HT1080 (cell line): ENCODE measurements around the gene AGPAT3. TPM values are rescaled to one million over a fixed set of nuclear protein-coding genes. Genes with fewer than 3 reads are reported as not detected.

Experiments used
- DNase-seq: peaks from one replicate; pipeline ENCODE4 v3.0.0-alpha.2; 2015; ENCODE audit warnings: low read depth
- total RNA-seq: library from RNA; depleted of rRNA; stranded (reverse); fragments of >200 nt; shearing (Covaris generic); gene quantifications from 2 replicates; pipeline ENCODE4 v1.2.3, GENCODE V29; 2014

The AGPAT3 gene
- total RNA-seq, 1 experiment from 2014 or later: 60.2 TPM

DNA sequence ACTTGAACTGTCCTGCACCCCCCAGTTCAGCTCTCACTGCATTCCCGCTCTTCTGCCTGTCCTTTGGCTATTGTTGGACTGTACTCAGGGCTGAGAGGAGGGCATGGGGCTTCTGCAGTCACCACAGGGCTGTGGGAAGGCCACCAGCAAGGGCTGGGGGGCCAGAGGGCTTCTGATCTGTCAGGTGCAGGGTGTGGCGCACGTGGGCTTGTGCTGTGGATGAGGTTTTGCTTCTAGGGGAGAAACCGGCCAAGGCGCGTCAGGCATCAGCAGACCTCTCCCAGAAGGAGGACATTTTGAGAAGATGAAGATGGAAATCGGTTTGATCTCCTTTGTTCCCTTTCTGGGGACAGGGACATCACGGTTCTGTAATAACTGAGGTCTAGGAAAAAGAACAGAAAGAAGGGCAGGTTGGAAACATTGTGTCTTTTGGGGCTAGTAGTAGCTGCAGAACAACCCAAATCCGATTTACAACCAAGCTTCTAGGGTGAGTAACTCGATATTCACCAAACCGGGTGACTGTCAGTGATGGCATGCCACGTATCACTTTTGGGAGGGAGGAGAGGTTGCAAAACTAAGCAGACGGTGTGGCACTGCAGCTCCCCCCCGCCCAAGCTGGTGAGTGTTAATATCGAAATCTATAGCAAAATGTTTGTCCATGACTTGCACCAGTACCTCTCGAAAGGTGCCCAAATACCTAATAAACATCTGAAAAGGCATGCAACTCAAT lies 40.9 kb downstream of the AGPAT3 start:
- DNase-seq: no peak

DNA sequence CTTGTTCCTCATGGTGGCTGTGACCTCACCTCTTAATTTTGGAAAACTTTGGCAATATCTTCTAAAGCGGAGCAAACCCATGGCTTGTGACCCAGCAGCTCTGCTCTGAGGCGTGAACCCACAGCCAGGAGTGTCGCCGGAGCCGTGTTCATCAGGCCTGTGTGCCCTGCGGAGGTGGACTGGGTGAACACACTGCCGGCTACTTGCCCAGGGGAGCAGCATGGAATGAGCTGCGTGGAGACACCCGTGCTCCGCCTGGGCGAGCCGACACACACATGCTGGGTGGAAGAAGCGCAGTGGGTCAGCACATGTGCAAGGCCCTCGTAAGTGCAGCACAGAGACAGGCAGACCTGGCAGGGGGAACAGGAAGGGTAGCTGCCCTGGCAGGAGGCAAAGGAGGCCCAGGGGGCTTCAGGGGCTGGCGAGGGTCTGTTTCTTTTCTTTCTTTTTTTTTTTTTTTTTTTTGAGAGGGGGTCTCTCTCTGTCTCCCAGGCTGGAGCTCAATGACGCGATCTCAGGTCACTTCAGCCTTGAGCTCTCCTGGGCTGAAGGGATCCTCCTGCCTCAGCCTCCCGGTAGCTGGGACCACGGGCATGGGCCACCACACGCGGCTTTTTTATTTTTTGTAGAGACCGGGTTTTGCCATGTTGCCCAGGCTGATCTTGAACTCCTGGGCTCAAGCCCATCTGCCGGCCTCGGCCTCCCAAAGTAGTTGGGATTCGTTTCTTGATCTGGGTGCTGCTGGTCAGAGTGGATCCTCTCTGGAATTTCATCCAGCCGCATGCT lies 41.8 kb downstream of the AGPAT3 start:
- no peak for DNase-seq

DNA sequence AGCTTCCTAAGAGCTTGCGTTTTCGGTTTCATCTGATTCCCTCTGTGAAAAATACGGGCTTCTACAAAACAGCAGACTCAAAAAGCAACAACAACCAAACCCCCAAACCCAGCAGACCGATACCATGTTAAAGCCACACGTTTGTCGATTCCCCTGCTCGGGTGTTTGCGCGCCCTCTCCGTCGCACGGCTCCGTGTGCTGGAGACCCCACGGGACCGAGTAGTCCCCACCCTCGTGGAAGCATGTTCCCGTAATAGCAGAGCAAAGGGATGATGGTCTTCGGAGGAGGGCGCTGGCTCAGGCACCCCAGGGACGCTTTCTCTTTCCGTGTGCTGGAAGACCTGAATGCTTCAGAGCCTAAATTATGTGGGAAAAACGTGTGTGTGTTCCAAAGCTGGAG lies 42.7 kb downstream of the AGPAT3 start:
- no peak for DNase-seq

DNA sequence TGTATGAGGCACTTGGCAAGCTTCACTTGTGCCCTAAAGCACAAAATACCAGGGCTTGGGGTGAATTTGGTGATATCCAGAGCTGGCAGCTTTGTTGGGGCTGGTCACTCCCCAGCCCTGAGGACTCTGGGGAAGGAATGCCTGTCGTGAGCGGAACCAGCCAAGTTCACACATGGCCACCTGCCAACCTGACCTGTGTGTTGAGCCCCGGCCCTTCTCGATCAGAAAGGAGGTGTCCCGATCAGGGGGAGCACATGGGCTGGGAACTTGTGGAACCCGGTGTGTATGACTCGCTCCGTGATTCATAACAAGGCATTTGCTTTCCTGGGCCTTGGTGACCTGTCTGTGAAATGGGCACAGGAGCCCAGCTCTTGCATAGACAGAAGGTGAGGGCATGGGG lies 43.1 kb downstream of the AGPAT3 start:
- DNase-seq: no peak

DNA sequence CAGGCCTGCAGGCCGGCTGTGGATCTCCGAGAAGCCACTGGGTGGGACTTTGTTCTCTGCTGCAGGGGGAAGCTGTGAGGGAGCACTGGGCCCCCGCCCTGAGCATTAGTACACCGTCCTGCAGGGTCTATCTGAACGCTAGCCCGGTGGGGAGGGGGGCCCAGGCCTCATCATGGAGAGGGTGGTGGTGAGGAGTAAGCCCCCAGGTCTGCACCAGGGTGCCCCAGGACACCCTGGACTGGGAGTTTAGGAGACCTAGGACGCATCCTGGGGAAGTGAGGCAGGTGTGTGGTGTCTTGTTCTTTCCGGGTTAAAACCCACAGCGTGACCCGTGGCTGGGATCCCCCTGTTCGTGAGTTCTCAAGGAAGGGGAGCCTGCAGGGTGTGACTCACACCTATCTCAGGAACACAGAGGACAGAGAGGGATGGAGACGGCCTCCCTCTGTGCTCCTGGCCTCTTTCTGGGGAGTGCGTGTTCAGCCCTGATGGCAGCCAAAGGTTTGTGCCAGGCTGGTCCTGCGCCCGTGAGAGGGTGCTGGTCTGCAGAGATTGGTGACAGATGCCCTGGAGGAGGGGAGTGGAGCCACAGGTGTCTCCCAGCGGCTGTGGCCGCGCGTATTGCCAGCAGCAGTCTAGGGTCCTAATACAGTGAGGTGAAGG lies 44.8 kb downstream of the AGPAT3 start:
- no peak for DNase-seq

DNA sequence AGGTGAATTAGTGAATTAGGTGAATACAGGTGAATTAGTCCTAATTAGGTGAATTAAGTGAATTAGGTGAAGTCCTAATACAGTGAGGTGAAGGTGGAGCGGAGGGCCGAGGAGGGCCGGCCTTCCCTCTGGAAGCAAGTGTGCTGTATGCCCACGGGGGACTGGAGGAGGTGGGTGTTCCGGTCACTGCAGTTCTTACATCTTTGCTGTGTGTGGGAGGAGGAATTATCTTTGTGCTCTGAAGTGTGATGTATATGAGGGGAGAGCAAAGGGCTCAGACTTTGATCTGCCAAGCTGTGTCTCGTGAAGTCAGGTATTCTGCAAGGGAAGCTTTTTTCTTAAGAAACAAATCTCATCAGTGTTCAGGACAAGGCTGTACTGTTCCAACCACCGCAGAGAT lies 45.4 kb downstream of the AGPAT3 start:
- no peak for DNase-seq

DNA sequence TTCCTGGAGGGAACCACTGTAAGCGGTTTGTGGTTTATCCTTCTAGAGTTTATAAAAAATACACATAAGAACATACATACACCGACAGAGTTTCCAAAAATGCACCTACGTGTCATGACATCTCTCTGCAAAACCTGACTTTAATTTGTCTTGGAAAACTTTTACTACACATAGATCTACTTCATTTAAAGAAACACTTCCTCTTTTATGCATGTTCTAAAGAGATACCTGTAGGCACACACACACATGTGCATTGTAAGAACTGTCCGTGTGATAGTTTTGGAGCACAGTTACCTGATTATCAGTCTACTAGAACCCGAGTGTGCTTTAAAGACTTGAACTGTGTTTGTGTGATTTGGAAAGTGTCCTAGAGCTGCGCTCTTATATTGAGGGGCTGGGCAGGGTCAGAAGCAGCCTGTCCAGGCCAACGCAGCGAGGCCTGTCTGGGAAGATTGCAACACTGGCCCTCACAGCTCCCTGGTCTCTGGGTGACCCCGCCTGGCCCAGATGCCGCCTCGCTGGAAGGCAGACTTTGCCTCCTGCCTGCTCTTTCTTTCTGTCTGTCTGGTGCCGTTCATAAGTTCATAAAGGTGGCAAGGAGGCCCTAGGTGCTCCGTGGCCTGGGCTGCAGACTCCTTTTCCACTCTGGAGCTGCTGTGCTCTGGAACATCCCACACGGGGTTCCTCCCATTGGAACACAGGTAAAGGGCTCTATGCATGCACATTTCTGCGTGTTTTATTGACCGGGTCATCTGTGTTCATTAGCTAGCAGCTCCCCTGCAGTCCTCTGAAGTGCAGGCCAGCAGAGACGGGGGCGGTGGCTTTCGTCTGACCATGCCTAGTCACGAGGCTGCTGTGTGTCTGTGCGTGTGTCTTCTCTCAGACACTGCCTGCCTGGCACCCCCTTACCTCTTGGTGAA lies 46.3 kb downstream of the AGPAT3 start:
- no peak for DNase-seq

DNA sequence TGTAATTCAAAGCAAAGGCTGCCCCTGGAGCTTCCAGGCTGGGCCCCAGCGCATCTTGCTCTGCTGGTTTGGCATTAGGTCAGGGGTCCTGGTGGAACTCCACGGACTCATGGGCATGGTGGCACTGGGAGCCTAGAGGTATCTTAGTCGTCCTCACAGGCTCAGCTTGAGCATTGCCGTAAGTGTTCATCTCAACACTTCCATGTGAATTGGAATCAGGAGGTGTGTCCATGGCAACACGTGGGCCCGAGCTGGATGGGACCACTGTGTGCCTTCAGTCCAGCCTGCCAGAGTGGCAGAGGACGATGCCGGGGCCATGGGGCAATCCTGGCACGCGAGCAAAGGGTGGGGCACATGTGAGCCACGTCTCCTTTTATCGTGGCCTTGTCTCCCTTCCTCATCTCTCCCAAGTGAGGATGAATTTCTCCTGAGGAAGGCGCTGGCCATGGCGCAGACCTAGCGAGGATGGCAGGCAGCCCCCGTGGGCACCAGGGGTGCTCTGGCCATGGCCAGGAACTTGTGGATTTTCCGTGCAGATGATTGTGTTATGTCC lies 47.0 kb downstream of the AGPAT3 start:
- DNase-seq: no peak

DNA sequence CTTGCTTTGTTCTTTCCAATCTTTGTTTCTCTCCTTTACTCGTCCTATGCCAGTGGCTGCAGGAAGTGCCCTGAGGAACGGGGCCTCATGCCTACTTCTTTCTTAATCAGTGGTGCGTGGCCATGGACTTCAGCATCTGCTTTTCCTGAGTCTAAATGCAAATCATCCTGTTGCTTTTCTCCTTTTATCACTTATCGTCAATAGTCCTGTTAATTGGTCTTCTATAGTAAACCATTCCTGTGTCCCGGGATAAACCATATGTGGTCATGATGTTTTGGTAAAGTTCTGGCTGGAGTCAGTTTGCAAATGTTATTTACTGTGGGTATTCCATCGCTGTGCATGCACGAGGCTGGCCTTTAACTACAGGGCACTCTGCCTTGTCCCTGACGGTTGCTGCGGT lies 47.5 kb downstream of the AGPAT3 start:
- DNase-seq: no peak

DNA sequence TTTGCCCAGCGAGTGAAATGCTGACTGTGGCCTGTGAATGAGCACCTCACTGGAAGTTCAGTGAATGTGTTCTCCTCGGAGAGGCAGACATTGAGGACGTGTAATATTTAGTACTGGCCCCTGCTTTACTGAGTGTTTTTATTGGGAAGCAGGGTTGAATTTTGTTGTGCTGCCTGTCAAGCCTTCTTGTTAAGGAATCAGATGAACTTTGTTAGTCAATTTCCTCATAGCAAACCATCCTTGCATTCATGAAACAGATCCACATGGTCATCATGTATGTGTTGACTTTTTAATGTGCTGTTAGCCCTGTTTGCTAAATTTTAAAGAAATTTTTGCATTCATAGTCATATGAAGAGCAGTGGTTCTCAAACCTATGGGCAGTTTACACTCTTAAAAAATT lies 47.9 kb downstream of the AGPAT3 start:
- DNase-seq: no peak

DNA sequence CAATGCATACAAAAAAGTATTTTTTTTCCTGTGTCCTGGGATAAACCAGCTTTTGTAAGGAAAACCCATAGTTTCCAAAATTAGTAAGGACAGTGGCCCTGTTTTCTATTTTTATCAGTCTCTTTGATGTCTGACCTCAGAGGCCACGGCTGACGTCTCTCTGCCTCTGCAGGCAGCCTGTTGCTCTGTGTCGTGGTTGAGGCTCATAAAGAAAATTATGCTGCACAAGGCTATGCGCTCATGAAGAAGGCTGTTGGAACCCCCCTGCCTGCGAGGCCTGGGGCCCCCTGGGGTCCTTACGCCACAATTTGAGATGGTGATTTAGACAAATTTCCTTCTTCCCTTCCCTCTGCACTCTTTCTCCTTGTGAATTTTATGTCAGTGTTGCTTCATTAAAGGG lies 48.9 kb downstream of the AGPAT3 start:
- DNase-seq: no peak

DNA sequence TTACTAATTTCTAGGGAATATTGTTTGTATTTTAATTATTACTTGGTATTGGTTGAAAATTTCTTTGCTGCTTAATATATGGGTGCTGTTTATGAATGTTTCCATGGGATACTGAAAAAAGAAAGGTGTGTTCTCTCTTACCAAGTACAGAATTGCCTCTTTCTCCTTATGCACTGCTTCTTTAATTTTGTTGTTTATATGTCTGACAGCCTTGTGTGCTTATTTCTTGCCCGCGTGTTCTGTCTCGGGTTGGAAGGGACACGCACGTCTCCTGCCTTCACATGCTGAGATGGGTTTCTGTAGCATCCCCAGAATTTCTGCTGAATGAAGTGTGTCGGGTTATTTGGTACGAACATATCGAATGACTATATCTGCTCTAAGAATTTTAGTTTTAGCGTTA lies 51.1 kb downstream of the AGPAT3 start:
- DNase-seq: no peak

DNA sequence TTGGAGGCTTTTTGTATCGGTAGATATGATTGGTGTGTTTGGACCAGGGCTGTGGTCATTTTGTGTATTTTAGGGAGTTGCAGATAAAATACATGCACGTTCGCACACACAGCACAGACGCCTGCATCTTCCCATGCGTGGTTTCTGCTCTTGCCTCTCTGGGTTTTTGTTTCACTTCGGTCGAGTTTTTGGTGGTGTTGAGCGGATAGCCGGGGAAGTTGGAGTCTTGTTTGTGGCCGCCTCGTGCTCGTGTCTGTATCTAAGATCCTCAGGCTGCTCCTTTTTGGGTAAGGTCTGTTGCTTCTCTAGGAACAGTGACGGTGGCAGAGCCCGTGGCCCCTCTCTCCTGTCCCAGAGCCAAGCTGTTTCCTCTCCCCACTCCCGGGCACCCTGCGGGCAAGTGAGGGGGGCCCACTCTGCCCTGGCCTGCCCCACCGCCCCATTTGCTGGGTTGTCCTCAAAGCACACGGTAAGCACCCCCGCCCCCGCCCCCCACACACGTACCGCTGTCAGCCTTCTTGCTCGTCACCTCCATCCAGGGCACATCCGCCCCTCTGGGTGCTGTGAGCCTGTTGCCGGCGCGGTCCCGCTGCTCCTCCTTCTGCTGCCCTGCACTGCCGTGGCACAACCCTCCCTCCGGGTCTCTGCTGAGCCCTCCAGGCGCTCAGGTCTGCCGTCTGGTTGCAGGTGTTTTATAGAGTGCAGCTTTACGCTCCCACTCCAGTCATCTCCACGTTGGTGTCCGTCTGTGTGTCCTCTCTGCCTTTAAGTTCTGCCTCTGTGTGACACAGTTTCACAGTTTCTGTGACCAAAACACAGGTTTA lies 51.9 kb downstream of the AGPAT3 start:
- no peak for DNase-seq

DNA sequence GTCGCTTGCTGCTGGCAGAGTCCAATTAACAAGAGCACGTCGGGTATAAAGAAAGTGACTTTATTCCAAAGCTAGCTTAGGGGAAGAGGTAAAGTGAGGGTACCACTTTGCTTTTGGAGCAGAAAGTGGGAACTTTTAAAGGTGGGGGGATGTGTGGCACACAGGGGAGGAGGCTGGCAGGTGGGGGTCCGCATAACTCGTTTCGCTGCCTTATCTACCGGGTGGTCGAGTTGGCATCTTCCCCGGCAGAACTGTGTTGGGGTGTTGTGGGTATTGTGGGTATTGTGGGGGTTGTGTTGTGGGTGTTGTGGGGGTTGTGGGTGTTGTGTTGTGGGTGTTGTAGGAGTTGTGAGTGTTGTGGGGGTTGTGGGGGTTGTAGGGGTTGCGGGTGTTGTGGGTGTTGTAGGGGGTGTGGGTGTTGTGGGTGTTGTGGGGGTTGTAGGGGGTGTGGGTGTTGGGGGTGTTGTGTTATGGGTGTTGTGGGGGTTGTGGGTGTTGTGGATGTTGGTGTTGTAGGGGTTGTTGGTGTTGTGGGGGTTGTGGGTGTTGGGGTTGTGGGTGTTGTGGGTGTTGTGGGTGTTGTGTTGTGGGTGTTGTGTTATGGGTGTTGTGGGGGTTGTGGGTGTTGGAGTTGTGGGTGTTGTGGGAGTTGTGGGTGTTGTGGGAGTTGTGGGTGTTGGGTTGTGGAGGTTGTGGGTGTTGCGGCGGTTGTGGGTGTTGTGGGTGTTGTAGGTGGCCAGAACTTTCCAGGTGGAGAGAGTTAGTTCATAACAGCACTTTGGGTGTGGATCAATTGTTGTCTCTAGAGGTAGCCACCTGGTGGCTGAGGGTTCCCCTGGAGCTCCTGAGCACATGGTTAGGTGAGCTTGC lies 52.7 kb downstream of the AGPAT3 start:
- no peak for DNase-seq

DNA sequence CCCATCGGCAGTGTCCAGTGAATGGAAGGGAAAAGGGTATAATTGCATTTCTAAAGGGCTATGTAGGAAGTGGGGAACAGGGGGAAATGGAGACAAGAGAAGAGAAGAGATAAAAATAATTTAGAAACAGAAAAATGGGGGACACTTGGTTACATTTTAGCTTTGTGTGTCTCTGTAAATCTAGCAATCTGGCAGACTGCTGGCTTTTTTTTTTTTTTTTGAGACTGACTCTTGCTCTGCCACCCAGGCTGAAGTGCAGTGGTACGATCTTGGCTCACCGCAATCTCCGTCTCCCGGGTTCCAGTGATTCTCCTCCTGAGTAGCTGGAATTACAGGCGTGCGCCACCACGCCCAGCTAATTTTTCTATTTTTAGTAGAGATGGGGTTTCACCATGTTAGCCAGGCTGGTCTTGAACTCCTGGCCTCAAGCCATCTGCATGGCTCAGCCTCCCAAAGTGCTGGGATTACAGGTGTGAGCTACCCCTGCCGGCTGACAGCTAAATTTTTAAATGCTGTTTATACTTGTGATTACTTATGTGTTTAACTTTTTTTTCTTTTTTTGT lies 53.4 kb downstream of the AGPAT3 start:
- DNase-seq: no peak

DNA sequence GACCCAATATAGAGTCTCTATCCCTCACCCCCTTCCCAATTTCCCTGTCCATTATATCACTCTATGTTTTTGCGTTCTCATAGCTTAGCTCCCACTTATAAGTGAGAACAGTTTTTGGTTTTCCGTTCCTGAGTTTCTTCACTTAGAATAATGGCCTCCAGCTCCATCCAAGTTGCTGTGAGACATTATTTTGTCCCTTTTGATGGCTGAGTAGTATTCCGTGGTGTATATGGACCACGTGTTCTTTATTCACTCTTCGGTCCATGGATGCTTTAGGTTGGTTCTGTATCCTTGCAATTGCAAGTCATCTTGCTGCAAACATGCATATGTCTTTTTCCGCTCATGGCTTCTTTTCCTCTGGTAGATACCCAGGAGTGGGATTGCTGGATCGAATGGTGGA lies 54.3 kb downstream of the AGPAT3 start:
- no peak for DNase-seq

DNA sequence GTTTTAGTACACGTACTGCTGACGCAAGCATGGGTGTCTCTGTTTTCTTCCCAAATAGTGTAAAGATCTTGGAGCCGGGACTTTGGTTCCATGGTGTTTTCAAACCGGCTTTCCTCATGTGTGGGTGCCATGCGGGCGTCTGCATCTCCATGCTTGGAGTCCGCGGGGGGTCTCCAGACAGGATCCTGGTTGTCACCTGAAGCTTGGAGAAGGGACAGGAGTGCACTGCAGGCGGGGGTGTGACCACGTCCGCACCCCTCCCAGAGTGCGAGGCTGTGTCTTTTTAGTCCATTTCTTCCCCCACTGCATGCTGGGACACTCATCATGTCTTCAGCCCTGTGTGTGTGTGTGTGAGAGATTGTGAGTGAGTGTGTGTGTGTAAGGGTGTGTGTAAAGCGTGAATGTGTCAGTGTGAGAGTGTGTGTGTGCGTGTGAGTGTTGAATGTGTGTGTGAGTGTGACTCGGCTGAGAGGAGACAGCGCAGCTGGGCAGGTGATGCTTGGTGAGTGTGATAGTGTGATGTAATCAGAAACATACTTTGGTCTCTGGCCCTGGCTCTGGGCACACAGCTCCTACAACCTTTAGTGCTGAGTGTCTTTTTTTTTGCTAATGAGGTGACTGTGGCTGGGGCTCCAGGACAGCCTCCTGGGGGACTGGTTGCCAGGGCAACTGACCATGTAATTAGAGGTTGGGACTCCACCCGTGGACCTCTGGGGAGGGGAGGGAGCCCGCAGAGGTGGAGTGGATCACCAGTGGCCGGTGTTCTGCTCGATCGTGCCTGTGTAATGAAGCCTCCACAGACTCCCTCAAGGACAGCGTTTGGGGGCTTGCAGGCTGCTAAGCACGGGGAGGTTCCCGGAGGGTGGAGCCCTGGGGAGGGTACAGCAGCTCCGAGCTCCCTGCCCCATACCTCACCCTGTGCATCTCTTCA lies 55.1 kb downstream of the AGPAT3 start:
- DNase-seq: no peak

DNA sequence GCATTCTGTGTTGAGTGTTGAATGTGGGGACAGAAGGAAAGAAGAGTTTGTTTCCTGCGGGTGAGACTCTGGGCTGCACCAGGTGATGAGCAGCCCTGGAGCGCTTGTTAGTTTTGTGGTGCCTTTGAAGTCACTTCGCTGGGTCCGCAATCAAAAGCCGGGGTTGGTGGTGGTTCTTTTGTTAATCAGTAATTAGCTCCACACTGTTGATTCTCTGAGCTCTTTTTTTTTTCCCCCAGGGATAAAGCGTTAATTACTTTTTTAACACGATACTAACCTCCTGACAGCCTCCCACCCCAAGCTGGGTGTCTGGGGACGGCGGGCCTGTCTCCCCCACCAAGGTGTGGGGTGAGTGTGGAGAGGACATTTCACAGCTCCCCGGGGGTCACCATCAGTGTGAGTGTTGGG lies 56.6 kb downstream of the AGPAT3 start:
- DNase-seq: no peak
